Eye (tissue), 1 donor: ENCODE data around the gene PDE4D.

Experiments used
- DNase-seq: peaks from one replicate; pipeline ENCODE4 v3.0.0-alpha.2; 2015

Gene PDE4D

DNA sequence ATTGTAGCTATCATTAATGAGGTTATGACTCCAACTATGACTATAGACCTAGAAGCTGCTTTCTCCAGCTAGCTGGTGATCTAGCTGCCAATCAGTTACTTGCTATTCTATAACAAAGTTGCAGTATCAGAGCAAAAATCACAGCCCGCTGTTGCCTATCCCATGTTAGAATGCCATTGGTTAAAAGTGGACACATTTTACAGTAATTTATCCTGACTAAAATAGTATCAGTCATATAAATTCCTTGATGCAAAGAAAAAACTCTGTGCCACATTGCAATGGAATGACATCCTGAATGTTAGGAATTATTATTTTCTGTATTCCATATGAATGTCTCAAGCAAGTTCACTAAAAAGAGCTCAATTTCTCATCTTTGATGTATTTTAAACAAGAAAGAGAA lies 626.5 kb downstream of the PDE4D start:
- DNase-seq: no peak

DNA sequence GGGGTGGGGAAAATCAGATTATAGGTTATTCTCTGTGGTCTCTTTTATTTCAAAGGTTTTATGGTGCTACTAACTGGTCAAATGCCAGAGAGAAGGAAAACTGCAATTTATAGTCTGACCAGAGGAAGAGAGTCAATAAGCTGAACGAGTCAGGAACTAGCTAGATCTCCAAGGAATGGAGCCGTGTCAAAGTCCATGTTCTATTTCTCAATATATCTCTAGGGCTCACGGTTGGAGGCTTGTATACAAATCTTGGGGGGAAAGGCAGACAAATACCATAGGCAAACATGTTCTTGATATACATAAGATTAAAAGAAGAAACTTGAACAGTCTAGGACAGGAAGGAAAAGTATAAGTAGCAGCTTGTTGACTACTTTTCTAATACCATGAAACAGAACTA lies 627.1 kb downstream of the PDE4D start:
- DNase-seq: no peak

DNA sequence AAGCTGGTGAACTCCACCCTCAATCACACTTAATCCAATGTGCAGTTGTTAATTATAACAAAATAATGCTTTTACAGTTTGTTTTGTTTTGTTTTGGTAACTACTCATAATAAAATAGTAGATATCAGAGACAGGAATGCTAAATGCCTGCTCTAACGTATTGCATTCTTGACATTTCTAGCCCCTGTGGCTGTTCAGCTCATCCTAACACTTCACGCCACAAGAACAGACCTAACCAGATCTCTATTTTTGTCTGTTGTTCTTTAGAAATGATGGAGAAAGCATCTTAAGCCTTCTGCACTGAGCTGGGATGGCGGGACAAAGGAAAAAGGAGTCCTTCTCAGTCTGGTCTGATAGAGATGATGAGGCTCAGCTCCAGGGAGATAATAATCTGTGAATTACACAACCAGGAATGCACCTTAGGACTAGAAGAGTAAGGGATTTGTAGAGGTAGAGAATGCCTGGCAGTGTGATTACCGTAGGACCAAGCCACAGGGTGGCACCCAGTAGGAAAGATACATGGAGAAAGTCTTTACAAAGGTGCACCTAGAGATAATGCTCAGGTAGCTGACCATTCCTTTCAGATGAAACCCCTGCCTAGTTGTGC lies 628.8 kb downstream of the PDE4D start:
- DNase-seq: no peak

DNA sequence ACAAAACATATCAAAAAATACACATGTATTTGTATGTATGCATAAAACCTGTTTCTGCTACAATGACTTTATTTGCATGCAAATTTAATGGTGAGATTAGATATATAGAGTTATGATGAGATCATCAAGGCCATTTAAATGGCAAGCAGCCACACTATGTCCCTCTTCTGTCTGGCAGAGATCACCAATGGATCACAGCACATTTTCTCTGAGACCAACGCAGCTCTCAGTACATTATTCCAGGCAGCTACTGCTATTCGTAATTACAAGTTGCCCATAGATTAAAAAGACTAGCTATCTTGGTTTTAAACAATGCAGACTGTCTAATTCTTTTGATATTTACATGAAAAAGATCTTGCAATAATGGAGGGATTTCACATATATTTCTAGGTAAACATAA lies 629.5 kb downstream of the PDE4D start:
- no peak for DNase-seq

DNA sequence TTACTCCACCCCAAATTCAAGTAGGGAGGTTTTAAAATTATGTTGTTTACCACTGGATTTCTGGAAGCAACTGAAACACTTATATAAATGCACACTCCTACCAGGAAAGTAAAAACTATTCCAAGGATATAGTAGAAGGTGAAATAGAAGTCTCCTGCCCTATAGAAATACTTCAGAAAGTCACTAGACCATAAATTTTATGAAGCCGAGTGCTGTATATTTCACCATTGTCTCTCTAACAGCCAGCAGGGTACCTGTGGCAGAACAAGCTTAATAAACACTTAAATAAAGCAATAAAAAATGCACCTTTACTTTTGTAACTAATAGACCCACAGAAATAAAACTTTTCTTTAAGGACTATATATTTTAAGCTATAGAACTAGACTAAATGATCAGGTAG lies 631.6 kb downstream of the PDE4D start:
- no peak for DNase-seq

DNA sequence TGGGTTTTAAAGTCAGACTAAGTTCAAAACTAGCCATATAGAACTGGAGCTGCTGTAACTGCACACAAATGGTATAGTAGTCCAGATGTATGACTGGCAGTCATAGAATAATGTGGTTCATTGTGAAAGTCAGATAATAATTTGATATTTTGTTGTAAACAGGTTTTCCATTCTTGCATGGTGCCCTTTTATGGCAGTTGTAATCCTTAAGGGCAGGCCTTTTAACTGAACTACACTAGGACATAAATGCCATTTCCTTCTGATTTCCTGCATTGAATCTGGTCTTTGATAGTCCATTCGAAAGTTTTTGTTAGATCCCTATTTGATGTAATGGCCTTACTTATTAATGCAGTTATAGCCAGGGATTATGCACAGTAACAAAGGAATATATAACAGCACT lies 632.6 kb downstream of the PDE4D start:
- DNase-seq: no peak

DNA sequence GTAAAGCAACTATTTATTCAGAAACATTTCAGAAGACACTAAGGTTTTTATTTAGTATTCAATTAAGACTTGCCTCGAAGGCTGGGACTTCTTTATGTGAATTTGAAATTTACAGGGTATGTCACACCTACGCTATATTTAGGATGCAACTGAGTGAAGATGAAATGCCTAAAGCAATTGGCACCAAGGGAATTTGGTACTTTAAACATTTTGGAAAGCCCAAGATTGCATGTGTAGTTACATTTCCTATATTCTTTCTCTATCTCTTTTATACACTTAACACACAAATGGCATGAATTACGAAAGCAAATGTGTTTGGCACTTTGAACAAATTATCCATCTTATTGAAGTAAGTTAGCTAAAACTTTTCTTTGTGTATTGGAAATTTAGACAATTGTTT lies 633.3 kb downstream of the PDE4D start:
- no peak for DNase-seq

DNA sequence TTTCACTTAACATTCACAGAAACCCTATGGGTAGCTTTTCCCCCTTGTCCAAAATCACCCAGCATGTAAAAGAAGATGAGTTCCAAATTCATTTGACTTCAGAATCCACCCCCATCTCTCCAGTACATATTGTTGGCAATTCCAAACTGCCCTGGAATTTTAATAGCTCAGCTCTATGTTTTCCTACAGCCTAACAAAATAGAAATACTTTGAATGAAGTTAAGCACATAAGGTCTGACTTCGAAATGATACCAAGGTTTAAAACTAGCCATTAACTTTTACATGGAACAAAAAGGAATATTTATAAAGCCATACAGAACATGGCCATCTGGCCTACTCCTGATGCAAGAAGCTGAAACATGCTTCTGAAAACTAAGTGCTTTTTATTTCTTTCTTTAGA lies 634.3 kb downstream of the PDE4D start:
- no peak for DNase-seq

DNA sequence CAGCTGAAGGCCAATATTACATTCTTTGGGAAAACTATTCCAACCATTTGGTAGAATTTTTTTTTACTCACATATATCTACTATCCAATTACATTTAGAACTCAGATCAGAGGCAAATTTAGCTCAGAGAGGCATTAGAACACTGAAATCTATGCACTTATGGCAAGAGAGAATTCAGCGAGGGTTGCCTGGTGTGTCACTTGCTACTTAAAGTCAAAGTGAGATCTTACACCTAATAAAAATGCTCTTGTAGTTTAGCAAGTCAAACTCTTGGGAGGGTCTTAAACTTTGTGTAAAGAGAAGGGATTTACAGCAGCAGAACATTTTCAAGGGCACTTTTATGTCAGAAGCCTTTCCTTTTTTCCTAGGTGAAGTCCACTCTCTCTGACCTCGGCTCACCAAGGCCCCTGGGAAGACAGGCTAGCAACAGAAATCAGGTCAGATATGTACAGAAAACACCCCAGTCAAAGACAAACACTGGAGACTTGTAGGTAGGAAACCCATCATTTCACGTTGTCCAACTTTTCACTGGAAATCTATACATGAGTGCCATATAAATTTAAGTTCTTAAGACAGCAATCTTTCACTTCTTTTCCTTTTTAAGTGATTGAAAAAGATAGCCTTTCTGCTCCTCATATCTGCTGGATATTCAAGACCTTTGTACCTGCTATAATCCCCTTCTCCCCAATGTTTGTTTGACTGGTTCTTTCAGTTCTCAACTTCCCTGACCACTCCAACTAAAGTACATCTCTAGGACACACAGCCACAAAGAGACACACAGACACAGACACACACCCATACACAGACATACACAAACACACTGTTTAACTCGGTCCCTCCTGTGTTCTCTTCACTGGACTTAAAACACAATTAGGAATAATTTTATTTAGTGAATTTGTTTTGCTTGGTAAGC lies 635.8 kb downstream of the PDE4D start:
- no peak for DNase-seq

DNA sequence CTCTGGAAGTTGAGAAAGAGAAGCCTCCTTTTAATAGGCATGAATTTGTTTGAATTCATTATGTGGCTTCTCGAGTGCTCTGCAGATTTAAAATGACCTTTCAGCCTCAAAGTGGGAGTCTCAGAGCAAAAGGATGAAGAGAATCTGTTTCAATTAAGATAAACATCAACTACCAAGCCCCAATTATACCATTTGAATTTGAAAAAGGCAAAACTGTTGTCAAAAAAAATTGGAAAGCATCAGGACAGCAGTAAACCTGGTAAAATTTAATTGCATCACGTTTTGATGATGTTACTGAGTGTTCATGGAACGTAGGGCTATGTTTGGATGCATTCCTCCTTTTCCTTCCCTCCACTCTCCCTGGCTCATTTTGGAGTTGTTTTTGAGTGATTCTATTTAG lies 637.2 kb downstream of the PDE4D start:
- DNase-seq: no peak

DNA sequence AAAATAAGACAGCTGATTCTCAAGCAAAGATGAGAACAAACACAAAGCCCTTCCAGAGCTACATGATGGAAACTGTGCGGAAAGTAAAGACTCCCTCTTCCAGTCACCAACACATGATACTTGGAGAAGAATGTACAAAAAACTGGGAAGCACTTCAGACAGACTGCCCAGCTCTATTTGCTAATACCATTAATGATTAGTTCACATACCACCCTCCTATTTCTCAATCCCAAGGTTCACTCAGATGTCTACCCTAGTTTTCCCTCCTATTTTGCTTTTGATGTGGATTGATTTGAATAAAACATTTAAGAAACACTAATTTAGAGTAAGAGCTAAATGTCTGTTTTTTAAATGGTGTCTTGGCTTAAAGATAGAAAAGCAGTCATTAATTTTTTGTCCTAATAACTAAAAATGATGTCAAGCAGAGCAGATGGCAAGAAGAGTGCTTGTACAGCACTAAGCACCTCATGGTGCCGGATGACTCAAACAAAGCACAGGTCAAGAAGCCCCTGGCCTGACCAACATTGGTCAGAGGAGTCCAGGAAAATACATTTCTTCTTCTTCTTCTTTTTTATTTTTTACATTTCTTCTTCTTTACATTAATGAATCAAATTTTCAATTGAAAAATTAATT lies 639.4 kb downstream of the PDE4D start:
- no peak for DNase-seq

DNA sequence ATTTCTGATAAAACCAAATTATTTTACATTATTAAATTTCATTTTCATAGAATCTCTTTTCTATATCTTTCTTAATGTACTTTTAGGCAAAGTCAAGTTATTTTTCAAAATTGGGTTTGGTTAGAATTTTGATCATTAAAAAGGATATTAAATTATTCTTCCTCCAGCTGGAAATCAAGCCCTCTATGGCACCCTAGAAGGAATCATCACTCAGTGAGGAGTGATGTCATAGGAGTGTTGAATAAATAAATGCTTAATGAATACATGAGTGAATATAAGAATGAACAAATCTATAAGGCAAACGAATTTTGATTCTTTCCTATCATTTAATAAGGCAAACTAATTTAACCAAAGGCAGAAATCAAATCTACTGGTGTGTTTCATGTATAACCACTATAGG lies 639.9 kb downstream of the PDE4D start:
- no peak for DNase-seq

DNA sequence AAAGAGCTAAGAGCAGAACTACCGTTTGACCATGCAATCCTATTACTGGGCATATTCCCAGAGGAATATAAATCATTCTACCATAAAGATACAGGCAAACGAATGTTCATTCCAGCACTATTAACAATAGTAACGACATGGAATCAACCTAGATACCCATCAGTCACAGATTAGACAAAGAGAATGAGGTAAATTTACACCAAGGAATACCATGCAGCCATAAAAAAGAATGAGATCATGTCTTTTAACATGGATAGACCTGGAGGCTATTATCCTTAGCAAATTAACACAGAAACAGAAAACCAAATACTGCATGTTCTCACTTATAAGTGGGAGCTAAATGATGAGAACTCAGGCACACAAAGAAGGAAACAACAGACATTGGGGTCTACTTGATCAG lies 641.9 kb downstream of the PDE4D start:
- no peak for DNase-seq

DNA sequence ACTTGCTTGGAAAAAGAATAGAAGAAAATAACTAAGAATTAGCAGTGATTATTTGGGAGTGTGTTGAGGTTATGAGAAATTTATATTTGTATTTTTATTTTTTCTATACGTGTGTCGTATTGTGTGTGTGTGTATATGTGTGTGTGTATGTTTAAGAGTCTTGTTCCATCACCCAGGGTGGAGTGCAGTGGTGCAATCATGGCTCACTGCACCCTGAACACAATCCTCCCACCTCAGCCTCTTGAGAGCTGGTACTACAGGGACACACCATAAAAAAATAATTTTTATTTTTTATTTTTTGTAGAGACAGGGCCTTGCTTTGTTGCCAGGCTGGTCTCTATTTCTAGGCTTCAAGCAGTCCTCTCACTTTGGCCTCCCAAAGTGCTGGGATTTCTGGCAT lies 643.8 kb downstream of the PDE4D start:
- DNase-seq: no peak

DNA sequence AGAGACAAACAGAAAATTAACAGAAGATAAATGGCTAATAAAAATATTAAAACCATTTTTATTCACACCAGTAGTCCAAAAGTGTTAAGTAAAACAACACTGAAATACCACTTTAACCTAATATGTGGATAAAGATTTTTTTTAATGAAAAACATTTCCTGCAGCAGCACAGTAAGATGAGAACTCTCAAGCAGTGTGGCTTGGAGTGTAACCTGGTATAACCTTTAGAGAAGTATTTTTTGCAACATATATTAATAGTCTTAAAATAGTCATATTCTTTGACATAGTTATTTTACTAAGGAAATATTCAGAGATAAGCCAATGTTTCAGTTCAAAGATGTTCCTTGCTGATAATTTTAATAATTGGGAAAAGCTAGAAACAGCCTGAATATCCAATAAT lies 644.4 kb downstream of the PDE4D start:
- no peak for DNase-seq

DNA sequence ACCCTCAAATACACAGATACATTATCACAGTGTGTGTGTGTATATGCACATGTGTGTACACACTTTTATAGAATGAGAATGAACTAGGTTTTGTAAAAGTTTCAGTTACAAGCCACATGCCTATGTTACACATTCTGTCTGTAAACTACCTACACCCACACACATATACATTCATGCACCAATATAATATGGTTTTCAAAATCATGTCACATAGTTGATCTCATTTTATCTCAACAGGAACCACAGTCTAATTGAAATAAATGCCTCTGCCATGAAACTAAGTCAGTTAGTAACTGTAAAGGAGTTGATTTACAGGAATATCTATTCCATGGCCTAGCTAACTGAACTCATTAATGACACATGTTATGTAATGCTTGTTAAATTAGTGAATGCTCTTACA lies 646.6 kb downstream of the PDE4D start:
- DNase-seq: no peak

DNA sequence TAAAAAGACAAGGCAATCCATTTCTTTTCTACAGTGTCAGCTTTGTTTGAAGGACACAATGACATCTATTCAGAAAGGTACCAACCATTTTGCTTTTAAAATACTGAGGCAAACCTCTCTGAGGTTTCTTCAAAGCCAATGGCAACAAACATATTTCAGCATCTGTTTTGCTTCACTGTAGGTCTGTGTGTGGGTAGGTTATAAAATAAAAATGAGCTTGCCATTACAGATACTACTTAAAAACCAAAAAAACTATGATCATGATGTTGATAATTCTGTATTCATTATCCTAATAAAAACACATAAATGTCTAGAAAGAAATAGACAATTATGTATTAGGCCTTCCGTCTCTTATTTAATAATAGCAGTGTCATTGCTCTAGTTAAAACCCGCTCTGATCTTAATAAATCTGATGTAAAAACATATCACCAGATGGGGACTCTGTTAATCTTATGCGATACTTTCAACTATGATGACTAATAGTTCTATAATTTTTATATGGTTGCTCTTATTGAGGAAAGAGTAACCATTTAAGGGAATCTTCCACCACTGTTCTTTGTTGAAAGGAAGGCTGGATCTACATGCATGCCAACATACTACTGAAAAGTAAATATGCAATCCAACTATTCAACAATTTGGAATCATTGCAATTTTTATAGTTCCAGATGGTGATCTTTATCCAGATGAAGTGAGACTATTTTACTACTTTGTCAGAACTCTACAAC lies 647.2 kb downstream of the PDE4D start:
- DNase-seq: no peak

DNA sequence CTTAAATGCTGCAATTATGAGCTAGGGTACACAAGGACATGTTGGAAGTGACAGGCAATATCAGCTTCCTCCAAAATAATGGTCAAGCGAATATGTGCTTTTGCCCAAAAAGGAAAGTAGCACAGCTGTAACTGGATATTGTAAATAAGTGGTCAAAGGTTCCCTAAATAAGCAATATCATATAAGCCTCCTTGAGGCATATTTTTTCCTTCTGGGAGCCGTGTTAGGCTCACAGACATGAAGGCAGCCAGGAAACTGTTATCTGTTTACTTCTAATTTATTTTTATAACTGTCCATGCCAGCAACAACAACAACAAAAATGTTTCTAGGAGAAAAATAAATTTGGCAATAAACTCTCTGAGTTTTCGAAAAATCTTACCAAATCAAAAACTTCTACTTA lies 648.3 kb downstream of the PDE4D start:
- DNase-seq: no peak

DNA sequence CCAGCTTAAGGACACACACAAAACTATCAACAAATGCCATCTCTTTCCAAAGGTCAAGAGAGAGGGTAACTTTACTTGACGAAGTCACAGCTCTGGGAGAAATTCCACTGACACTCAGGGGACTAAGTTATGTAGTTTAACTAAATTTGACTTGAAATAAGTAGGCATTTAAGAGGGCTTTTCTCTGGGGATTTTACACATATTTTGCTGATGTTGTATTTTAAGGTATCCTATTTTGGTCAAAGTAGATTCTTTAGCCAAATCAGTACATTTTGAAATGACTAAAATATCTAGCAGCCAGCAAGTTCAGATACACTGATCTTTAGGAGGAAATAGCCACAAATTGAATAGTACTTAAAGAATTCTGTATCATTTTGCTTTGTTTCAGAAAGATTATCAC lies 652.0 kb downstream of the PDE4D start:
- DNase-seq: no peak

DNA sequence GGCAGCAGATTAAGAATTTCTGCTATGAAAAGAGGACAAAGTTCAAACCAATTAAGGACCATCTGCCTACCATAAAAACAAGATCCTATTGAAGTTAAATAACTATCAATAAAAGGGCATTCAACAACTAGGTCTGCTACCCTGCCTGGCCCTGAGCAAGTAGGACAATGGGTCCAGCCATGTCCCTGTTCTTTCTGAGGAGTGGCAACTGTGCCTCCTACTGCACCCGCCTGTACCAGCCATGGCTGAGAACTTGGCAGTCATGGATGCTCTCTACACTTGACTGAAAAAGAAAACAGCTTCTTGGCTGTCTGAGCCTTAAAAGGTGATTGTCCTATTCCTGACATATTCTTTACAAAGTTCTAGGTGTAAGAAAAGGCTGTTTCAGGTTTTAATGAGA lies 652.4 kb downstream of the PDE4D start:
- DNase-seq: no peak

DNA sequence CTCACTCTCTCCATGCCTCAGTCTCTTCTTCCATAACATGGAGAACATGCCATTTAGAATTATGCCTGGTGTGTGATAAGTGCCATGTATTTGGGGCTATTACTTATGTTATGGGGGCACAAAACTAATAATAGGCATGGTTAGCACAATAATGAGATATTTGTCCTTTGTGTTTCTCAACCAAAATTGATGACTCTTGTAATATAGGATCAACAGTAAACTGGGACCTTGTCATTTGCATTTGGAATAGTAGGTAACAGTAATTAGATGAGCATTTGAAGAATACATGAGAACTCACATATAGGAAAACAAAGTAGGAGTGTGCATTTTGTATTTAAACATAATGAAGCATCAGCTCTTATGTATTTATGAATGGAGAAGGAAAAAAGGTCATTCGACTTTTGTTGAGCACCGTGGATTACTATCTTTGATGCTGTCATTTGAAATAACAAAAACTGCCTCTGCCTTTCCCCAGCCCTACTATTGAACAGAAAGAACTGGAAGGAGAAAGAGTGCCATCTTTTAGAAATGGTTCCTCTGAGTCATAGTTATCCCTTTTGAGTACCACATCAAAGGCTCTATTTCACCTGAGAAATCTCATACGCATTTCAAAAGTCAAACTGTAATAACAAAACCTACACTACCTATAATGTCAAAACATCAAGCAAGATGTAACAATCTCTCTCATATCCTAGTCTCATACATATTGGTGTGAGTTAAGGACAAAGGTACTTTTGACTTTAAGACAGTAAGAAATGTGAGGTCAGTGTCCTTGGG lies 655.2 kb downstream of the PDE4D start:
- no peak for DNase-seq

DNA sequence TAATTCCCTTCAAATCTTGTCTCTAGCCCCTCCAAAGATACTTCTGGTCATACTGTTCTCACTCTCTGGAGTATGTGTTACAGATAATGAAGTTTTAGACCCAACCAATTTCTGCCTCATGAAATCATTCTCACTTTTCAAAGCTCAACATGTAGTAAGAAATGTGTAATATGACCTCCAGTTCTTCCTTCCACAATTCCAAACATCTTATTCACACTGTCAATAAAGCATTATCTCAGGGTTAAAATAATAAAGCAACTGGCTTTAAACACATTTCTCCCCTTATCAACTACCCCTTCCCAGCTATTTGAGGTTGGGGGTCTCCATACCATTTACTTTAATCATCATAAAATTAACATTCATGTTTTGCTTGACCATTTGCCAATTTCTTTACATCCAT lies 656.5 kb downstream of the PDE4D start:
- DNase-seq: no peak

DNA sequence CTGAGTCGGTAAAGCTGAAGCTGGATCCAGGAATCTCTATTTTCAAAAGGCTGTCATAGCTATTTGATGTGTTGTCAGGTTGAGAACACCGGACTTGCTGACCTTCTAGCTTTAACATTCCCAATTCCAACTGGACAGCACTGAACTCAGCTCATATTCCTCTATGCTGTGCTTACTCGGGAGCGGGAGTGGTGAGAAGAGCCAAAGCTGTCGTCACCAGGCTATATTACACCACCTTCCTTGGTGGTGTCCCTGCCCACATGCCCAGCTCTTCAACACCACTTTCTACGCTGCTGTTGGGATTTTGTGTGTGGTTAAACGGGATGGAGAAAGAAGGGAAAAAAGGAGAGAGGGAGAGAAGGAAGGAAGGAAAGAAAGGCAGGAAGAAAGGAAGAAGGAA lies 657.1 kb downstream of the PDE4D start:
- no peak for DNase-seq
